SH-SY5Y (cell line): Measurements from ENCODE around the gene ITPKB.

Source experiments
- GATA2 ChIP-seq: IDR thresholded peaks from 2 replicates; pipeline ENCODE4 v1.6.1; 2011; ENCODE audit warnings: mild to moderate bottlenecking, low read depth, low read length
- GATA3 ChIP-seq: IDR thresholded peaks from 2 replicates; pipeline ENCODE4 v1.6.1; 2011; ENCODE audit warnings: low read depth, mild to moderate bottlenecking, low read length, moderate library complexity

The ITPKB gene

DNA sequence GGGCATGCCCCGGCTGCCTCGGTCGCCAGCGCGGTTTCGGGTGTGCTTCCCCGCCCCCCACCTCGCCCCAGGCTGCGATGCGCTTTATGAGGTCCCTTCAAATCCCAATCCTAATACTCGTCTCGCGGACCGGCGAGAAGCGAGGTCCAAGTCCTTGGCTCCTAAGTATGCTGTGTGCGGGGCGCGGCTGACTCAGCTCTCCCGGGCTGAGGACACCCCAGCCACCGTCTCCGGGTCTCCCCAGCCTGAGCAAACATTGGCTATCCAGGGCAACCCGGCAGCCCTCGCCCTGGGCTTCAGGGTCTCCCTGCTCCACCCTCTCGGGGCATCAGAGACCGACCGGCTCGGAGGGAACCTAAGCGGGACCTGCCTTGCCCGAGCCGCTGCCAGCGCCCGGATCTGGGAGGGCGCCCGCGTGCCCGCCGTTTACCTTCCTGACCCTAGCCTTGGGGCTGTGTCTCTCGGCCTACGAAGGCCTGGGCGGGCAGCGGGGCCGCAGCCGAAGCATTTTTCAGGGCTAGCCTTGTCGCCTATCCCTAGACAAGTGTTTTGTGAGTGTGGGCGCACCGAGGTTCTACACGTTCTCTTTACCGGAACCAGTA, 1.2 kb downstream of the ITPKB start:
- no peak for TF ChIP-seq GATA2
- no peak for TF ChIP-seq GATA3

DNA sequence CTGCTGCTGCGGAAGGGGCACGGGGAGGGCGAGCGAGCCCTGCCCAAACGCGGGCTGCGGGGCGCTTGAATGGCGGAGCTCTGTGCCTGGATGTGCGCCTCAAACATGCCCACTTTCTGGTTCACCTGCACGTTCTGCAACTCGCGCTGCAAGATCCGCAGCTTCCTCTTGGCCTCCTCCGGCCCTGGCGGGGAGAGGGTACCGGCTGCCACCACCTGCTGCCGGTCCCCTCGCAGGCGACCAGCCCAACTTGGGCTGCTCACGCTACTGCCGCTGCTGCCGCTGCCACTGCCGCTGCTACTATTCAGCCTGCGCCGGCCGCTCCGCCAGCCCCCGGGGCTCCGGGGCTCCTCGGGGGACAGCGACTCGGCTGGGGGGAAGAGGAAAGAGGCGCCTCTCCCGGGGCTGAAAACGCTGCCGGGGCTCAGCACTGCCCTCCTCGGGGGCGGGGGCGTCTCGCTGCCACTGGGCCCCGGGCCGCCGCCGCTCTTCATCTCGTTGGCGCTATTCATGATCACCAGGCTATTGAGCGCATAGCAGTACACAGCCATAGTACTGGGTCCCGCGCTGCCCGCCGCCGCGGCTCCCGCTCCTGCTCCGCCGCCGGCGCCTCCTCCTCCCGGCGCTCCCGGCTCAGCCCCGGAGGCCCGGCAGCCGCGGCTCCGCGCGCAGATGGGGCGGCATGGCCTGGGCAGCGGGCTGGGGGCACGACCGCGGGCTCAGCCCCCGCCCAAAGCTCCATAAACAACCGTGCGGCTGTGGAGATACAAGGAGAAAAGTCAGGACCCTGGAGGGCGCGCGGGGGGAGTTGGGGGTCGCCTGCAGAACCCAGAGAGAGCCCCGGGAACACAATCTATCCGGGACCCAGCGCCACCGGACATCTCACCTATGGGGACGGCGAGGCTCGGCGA, 1.9 kb downstream of the ITPKB start:
- TF ChIP-seq GATA3 = no peak
- no peak for TF ChIP-seq GATA2

DNA sequence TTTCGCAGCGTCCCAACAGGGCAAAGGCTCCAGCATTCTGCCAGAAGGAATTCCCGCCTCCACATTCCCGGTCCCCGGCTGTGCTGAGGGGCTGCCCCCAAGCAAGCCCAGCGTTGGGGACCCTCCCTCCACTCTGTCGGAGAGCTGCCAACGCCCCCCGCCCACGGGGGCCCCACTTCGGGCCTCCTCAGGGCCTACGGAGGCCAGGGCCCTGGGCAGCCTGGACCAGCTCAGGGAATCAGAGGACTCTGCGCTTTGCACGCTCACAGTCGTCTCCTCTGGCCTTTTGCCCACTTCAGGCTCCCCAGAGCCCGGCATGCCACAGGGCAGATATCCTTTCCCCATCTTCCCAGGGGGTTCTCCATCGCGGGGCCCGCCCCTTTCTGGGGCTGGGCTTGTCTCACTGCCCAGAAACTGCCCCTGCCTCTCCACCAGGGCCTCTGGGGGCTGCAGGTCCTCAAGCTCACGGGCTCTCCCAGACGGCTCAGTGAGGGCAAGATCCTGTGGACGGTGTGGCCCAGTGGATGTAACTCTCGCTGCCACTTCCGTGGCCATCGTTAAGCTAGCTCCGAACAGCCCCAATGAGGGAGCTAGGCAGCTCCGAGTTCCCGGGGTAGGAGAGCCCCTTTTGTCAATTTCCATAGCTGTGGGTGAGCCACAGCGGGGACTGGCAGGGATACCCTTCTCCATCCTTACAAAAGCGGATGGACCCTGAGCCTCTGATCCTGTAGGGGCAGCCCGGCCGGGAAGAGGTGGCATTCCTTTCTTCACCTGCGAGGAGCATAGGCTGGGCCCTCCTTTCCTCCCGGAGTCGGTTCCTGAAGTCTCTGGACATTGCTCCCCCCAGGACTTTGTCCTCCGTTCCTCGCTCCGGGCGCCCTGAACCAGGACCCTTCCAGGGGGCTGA, 2.8 kb downstream of the ITPKB start:
- no peak for TF ChIP-seq GATA3
- TF ChIP-seq GATA2 = no peak

DNA sequence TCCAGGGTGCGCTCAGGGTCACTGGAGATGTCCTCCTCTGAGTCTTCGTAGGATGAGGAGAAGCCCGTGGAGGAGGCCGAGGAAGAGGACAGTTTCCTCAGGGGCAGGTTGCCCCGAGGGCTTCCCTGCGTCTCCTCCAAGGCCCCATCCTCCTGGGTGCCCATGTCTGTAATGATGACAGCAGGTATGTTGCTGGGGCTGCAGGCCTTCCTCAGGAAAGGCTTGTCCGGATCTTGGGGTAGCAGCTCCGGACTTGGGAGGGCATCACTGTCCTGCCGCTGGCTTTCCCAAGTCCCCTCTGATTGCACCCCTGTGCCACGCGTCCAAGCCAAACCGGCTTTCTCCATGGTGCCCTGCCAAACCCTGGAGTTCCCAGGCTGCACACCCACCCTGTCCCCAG, 3.5 kb downstream of the ITPKB start:
- TF ChIP-seq GATA2 (no peak), GATA3 (no peak)

DNA sequence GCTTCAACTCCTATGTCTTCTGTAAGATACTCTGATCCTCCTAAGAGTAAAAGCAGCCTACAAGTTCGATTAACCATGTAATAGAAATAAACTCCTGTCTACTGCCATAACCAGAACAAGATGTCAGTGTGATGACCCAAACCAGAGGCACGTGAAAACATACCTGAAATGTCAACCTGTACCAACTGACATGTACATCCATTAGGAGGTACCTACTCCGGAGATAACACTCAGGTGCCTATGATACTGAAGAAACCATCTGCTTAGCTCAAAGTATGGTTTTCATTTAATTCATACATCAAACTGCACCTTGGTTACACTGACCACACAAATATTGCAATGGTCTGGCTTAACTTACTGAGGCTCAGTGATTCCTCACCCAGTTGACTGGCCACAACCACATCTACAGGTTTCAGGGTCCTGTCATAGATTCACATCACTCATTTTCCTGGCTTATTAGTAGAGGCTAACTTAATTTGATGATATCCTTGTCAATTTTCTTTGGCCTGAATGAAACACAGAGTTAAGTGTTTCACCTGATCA, 4.4 kb downstream of the ITPKB start:
- TF ChIP-seq GATA2 (no peak), GATA3 (no peak)

DNA sequence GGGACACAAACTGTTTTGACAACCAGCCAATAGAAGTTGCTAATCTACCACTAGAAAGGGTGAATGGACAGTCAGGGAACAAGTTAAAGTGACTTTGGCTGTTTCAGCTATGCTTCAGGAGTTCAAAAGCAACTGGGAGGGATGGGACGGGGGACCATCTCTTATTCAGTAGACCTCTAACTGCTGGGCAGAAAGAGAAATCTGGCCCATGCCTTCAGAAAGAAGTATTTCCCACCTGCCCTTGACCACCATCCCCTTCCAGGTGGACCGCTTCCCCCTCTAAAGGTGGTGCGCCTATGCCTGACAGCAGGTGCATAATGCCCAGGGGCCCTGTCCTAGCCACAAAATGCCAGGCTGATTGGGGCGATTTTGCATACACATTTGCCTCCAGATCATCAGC, 5.2 kb downstream of the ITPKB start:
- no peak for TF ChIP-seq GATA2
- TF ChIP-seq GATA3 = no peak

DNA sequence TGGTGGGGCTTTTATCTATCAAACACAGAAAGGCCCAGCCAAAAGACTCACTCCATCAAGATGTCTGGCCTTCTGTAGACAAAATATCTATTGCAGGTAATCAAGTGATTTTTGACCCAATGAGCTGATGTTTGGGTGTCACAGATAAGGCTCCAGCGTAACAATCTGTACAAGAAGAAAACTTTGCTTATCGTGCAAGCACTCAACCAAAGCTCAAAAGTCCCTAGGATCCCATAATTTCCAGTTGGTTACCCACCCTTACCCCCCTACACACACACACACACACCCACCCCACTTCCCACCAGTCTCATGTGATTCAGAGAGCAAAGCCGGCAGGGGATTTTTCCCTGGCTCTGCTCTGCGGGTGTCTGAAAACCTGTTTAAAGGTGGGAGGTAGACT, 5.8 kb downstream of the ITPKB start:
- TF ChIP-seq GATA3 (no peak), GATA2 (no peak)

DNA sequence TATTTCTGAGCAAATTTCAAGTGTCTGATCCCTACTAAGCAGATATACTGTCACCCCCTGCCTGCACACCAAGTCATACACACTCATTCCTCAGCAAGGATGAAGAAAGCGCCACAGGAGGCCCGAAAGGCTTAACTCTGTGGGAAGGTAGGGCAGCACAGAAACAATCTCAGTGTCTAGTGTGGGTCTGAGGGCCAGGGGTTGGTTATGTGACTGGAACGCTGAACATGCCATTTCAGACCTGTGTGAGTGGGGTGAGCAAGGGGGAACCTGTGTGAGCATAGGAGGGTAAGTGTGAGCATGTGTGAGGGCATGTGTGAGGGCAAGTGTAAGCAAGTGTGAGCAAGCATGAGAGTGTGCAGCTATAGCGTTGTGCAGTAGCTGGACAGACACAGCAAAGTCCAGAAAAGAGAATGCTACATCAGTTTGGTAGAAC, 6.2 kb downstream of the ITPKB start:
- TF ChIP-seq GATA2 (no peak), GATA3 (no peak)

DNA sequence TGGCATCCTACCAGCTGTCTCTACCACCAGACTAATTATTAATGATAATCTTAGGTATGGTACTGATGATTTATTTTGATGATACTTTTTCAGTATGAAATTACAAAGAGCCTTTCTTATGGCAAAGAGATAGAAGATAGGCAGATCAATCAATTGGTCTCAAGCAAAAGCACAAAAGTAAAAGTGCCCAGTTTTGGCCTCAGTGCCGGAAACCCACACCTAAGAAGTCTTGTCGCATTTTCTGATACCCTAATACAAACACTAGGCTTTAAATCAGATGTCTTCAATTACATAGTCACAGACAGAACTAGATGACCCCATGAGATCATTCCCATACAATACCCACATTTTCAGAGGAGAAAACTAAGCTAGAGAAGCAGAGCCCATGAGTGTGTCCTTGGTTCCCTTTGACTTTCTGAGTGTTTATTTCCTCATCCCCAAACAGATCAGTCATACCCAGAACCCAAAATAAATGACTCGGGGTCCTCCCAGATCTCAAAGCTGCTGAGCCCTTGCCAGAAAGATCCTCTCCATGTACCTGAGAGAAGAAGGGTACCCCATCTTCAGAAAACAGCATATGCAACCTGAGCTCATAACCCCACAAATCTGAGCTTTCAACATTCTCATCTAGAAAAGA, 7.7 kb downstream of the ITPKB start:
- TF ChIP-seq GATA2 = no peak
- no peak for TF ChIP-seq GATA3

DNA sequence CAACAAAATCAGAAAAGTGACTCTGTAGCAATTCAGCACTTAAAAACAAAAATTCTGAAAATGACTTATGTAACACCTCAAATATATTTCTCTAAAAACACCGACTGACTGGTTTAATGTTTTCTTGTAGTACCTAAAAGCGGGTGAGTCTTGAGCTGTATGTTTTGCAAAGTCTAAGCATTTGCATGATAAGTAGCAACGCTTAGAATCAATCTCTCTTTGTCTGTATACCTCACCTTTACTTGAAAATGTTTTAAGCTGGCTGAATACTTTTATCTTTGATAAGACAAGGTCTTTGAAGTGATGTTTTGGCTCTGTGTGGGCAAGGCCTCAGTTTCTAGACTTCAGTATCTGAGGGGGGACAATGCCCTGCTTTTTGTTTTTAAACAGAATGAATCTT, 8.2 kb downstream of the ITPKB start:
- TF ChIP-seq GATA2 (no peak), GATA3 (no peak)

DNA sequence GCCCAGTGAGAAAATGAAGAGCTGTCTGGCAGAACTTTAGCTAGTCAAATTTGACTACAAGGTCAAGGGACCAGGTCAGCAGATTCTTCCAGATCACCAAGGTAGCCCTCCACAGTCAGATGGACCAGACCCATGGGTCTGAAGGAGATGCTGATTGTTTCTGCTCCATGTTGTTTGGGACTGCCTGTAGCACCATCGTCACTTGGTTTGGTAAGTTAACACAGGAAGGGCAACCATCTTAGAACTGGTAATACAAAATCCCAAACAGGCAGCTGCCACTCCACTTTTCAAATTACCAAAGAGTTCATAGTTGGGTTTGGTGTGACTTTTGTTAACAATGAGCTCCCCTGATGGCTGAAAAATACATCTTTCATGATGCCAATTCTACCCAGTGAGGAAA, 9.0 kb downstream of the ITPKB start:
- TF ChIP-seq GATA3 (no peak), GATA2 (no peak)

DNA sequence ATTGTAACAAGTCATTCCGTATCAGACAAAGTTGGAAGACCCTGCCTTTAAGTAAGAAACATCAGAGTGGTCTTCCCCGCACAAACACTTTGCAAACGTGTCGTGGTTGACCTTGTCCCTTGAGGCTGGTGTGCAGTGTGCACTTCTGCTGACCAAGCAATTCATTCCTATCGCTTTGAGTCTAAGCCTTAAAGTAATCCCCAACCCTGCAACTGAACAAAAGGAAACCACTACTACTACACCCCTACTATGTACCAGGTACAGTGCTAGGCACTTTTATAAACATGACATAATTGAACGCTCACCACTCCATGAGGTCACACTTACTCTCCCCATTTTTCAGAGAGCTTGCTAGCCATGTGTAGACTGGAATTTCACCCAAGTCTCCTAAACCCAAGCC, 10.6 kb downstream of the ITPKB start:
- TF ChIP-seq GATA3 (no peak), GATA2 (no peak)

DNA sequence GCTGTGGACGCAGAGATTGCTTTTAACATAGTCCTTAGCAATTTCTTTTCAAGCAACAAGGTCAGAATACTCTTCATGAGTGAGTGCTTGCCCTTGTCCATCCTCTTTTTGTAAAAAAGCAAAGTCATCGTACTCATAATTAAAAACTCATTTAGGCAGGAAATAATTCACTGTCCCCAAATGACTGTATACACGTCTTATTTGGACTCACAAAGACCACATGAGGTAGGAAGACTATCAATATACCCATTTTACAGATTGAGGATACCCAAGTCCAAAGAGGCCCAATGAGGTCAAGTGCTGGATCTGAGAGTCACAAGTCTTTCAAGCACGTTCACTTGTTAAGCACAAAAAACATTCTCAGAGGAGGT, 13.2 kb downstream of the ITPKB start:
- no peak for TF ChIP-seq GATA2
- TF ChIP-seq GATA3 = no peak
